HG03025 (cell line): Measurements from ENCODE around the gene BAZ1B.

ENCODE experiments used
- ATAC-seq: cut with Tn5 transposase; IDR thresholded peaks from one replicate; pipeline ENCODE4 v1.9.1; 2021; ENCODE audit warnings: mild to moderate bottlenecking, moderate library complexity; ENCODE audit not compliant: unreplicated experiment, low FRiP score

BAZ1B gene

GRCh38 chr7:73391396-73391795 lies 130.7 kb downstream of the BAZ1B start:
- no peak for ATAC-seq
